ENCODE results near the gene COL13A1. TPM values are rescaled to one million over a fixed set of nuclear protein-coding genes. Genes with fewer than 3 reads are reported as not detected.

The COL13A1 gene
- total RNA-seq (not detected), polyA plus RNA-seq (not detected)

- Histone ChIP-seq H3K27me3 (ENCODE audit: control insufficient read depth, insufficient read depth, low read length) (peaks cover 8% of the 10 kb centered on the region), H3K9me3 (ENCODE audit: control insufficient read depth in 2 of 2, low read length in 2 of 2) (no peaks in the 10 kb centered on the region), H3K36me3 (ENCODE audit: control insufficient read depth, insufficient read depth, low read length) (no peaks in the 10 kb centered on the region), H3K4me1 (ENCODE audit: control insufficient read depth, insufficient read depth, low read length, poor library complexity, severe bottlenecking) (peaks cover 9% of the 10 kb centered on the region), H3K27ac (ENCODE audit: insufficient read depth, low read length, poor library complexity, severe bottlenecking) (no peak within 1 kb of the TSS), H3K4me3 (ENCODE audit: low read depth, low read length) (no peak within 1 kb of the TSS)
- Mint-ChIP-seq H3K9me3 (peaks cover 0 to 7% (median 0%) of the 10 kb centered on the region in 7 donors), H3K4me3 (peak within 1 kb of the TSS in 1 of 4 donors; percentile 68), H3K27me3 (peaks cover 44% of the 10 kb centered on the region), H3K4me1 (peaks cover 0 to 9% (median 7%) of the 10 kb centered on the region in 4 donors), H3K36me3 (no peaks in the 10 kb centered on the region), H3K27ac (no peak within 1 kb of the TSS)
- DNase-seq (no peak), ATAC-seq (ENCODE audit: low read depth in 2 of 2) (no peak)
Observed at GRCh38 chr10:69801434-69802315, at the start of gene COL13A1. Gene COL13A1 (plus strand): TSS chr10:69801906. CDS start chr10:69802424, 518 bp downstream.

- Mint-ChIP-seq H3K27ac (no peak overlapping the region), H3K36me3 (no peaks in the 10 kb centered on the region), H3K27me3 (peaks cover 5% of the 10 kb centered on the region), H3K4me1 (no peaks in the 10 kb centered on the region), H3K4me3 (no peak overlapping the region), H3K9me3 (peaks cover 0 to 3% (median 0%) of the 10 kb centered on the region in 7 donors)
- DNase-seq, result no peak
- peaks cover 1% of the 10 kb centered on the region for H3K27me3 ChIP-seq (ENCODE audit: control insufficient read depth, insufficient read depth, low read length)
- ATAC-seq (ENCODE audit: low read depth in 2 of 2), result no peak
- H3K4me1 ChIP-seq (ENCODE audit: control insufficient read depth, insufficient read depth, low read length, poor library complexity, severe bottlenecking), result no peaks in the 10 kb centered on the region
- no peaks in the 10 kb centered on the region for H3K9me3 ChIP-seq (ENCODE audit: control insufficient read depth in 2 of 2, low read length in 2 of 2)
- no peak overlapping the region for H3K27ac ChIP-seq (ENCODE audit: insufficient read depth, low read length, poor library complexity, severe bottlenecking)
- no peaks in the 10 kb centered on the region for H3K36me3 ChIP-seq (ENCODE audit: control insufficient read depth, insufficient read depth, low read length)
- H3K4me3 ChIP-seq (ENCODE audit: low read depth, low read length), result no peak overlapping the region
Observed at GRCh38 chr10:69752479-69752878, 49.2 kb upstream of the COL13A1 start.

DNA sequence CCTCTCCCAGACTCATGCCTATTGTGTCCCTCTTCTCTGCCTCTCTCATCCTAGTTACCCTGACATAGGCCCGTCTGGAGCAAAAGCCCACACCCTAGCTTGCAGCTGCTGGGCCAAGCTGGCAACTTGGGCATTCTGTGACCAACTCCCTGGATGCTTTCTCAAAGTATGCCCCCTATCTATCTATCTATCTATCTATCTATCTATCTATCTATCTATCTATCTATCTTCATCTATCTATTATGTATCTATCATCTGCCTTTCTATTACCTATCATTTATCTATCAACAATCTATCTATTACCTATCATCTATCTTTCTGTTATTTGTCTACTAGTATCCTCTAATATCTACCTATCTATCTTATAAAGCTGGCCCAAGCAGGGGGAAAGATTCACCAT, 45.4 kb upstream of the COL13A1 start:
- H3K36me3 Mint-ChIP-seq, result no peaks in the 10 kb centered on the region
- H3K4me3 Mint-ChIP-seq, result no peak overlapping the region
- peaks cover 5% of the 10 kb centered on the region for H3K27me3 Mint-ChIP-seq
- no peak overlapping the region for H3K4me3 ChIP-seq (ENCODE audit: low read depth, low read length)
- no peaks in the 10 kb centered on the region for H3K4me1 Mint-ChIP-seq
- no peak for ATAC-seq (ENCODE audit: low read depth in 2 of 2)
- H3K36me3 ChIP-seq (ENCODE audit: control insufficient read depth, insufficient read depth, low read length), result no peaks in the 10 kb centered on the region
- no peaks in the 10 kb centered on the region for H3K9me3 ChIP-seq (ENCODE audit: control insufficient read depth in 2 of 2, low read length in 2 of 2)
- no peaks in the 10 kb centered on the region for H3K4me1 ChIP-seq (ENCODE audit: control insufficient read depth, insufficient read depth, low read length, poor library complexity, severe bottlenecking)
- no peak overlapping the region for H3K27ac Mint-ChIP-seq
- H3K27me3 ChIP-seq (ENCODE audit: control insufficient read depth, insufficient read depth, low read length), result peaks cover 1% of the 10 kb centered on the region
- H3K27ac ChIP-seq (ENCODE audit: insufficient read depth, low read length, poor library complexity, severe bottlenecking), result no peak overlapping the region
- no peak for DNase-seq
- H3K9me3 Mint-ChIP-seq, result peaks cover 0 to under 1% (median 0%) of the 10 kb centered on the region in 7 donors

- H3K9me3 Mint-ChIP-seq, result no peaks in the 10 kb centered on the region
- H3K36me3 ChIP-seq (ENCODE audit: control insufficient read depth, insufficient read depth, low read length), result no peaks in the 10 kb centered on the region
- H3K4me3 ChIP-seq (ENCODE audit: low read depth, low read length), result no peak overlapping the region
- peaks cover 1% of the 10 kb centered on the region for H3K27me3 ChIP-seq (ENCODE audit: control insufficient read depth, insufficient read depth, low read length)
- H3K4me3 Mint-ChIP-seq, result no peak overlapping the region
- no peaks in the 10 kb centered on the region for H3K4me1 Mint-ChIP-seq
- no peak overlapping the region for H3K27ac ChIP-seq (ENCODE audit: insufficient read depth, low read length, poor library complexity, severe bottlenecking)
- no peaks in the 10 kb centered on the region for H3K9me3 ChIP-seq (ENCODE audit: control insufficient read depth in 2 of 2, low read length in 2 of 2)
- no peak overlapping the region for H3K27ac Mint-ChIP-seq
- DNase-seq, result no peak
- no peaks in the 10 kb centered on the region for H3K4me1 ChIP-seq (ENCODE audit: control insufficient read depth, insufficient read depth, low read length, poor library complexity, severe bottlenecking)
- peaks cover 2% of the 10 kb centered on the region for H3K27me3 Mint-ChIP-seq
- H3K36me3 Mint-ChIP-seq, result no peaks in the 10 kb centered on the region
- ATAC-seq (ENCODE audit: low read depth in 2 of 2), result no peak
Observed at GRCh38 chr10:69757206-69757552, 44.5 kb upstream of the COL13A1 start.

GRCh38 chr10:69757553-69758309, 44.0 kb upstream of the COL13A1 start:
- peak overlapping the region in 1 of 3 donors; percentile 39 for H3K27ac Mint-ChIP-seq

DNA sequence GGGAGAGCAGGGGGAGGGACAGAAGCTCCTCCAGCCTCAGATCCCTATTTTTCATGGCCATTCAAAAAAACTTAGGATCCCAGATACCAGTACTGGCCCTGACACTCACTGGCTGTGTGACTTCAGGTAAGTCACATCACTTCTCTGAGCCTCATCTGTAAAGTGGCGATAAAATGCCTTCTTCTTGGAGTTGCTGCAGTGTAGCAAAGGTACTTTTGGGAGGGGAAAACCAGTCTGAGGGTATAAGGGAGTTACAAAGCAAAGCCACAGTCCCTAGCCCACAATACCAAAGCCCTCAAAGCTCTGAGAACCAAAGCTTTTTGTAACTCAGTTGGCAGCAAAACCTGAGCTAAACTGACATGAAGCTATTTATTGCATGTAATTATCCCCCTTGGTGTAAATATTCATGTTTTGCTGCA, 43.4 kb upstream of the COL13A1 start:
- no peaks in the 10 kb centered on the region for H3K4me1 ChIP-seq (ENCODE audit: control insufficient read depth, insufficient read depth, low read length, poor library complexity, severe bottlenecking)
- DNase-seq (no peak), ATAC-seq (ENCODE audit: low read depth in 2 of 2) (no peak)
- H3K27ac ChIP-seq (ENCODE audit: insufficient read depth, low read length, poor library complexity, severe bottlenecking), result no peak overlapping the region
- H3K4me1 Mint-ChIP-seq, result no peaks in the 10 kb centered on the region
- H3K4me3 ChIP-seq (ENCODE audit: low read depth, low read length), result no peak overlapping the region
- H3K27ac Mint-ChIP-seq, result no peak overlapping the region
- no peaks in the 10 kb centered on the region for H3K36me3 ChIP-seq (ENCODE audit: control insufficient read depth, insufficient read depth, low read length)
- H3K27me3 ChIP-seq (ENCODE audit: control insufficient read depth, insufficient read depth, low read length), result peaks cover 1% of the 10 kb centered on the region
- H3K27me3 Mint-ChIP-seq, result no peaks in the 10 kb centered on the region
- H3K4me3 Mint-ChIP-seq, result no peak overlapping the region
- no peaks in the 10 kb centered on the region for H3K9me3 Mint-ChIP-seq
- no peaks in the 10 kb centered on the region for H3K36me3 Mint-ChIP-seq
- H3K9me3 ChIP-seq (ENCODE audit: control insufficient read depth in 2 of 2, low read length in 2 of 2), result no peaks in the 10 kb centered on the region

More at GRCh38 chr10:69757553-69758309, 44.0 kb upstream of the COL13A1 start:
- Histone ChIP-seq H3K27ac (ENCODE audit: insufficient read depth, low read length, poor library complexity, severe bottlenecking) (no peak overlapping the region), H3K4me1 (ENCODE audit: control insufficient read depth, insufficient read depth, low read length, poor library complexity, severe bottlenecking) (no peaks in the 10 kb centered on the region), H3K27me3 (ENCODE audit: control insufficient read depth, insufficient read depth, low read length) (peaks cover 1% of the 10 kb centered on the region), H3K36me3 (ENCODE audit: control insufficient read depth, insufficient read depth, low read length) (no peaks in the 10 kb centered on the region), H3K9me3 (ENCODE audit: control insufficient read depth in 2 of 2, low read length in 2 of 2) (no peaks in the 10 kb centered on the region), H3K4me3 (ENCODE audit: low read depth, low read length) (no peak overlapping the region)
- H3K27me3 Mint-ChIP-seq, result no peaks in the 10 kb centered on the region
- no peak for DNase-seq
- no peak for ATAC-seq (ENCODE audit: low read depth in 2 of 2)
- H3K4me1 Mint-ChIP-seq, result no peaks in the 10 kb centered on the region
- H3K4me3 Mint-ChIP-seq, result no peak overlapping the region
- no peaks in the 10 kb centered on the region for H3K36me3 Mint-ChIP-seq
- no peaks in the 10 kb centered on the region for H3K9me3 Mint-ChIP-seq

DNA sequence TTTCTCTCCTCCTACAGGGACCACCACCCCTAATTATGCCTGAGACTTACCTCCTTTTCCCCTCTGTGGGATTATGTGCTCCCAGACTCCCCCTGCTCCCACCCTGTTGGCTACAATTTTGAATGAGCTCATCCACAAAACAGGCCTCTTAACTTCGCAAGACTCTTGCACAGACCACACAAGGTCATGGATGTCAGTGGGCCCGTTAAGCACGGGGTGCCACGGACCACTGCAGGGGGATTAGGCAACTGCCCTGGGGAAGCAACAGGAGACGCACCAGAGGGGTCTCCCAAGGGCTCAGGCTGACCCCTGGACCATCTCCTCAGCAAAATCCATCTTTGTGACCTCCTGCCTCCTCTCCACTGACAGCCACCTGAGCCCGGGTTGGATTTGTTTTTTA, 42.1 kb upstream of the COL13A1 start:
- Mint-ChIP-seq H3K4me1 (no peaks in the 10 kb centered on the region), H3K27ac (no peak overlapping the region), H3K36me3 (no peaks in the 10 kb centered on the region), H3K4me3 (no peak overlapping the region), H3K9me3 (no peaks in the 10 kb centered on the region), H3K27me3 (peaks cover 2% of the 10 kb centered on the region)
- Histone ChIP-seq H3K27me3 (ENCODE audit: control insufficient read depth, insufficient read depth, low read length) (no peaks in the 10 kb centered on the region), H3K9me3 (ENCODE audit: control insufficient read depth in 2 of 2, low read length in 2 of 2) (no peaks in the 10 kb centered on the region), H3K36me3 (ENCODE audit: control insufficient read depth, insufficient read depth, low read length) (no peaks in the 10 kb centered on the region), H3K4me1 (ENCODE audit: control insufficient read depth, insufficient read depth, low read length, poor library complexity, severe bottlenecking) (no peaks in the 10 kb centered on the region), H3K4me3 (ENCODE audit: low read depth, low read length) (no peak overlapping the region), H3K27ac (ENCODE audit: insufficient read depth, low read length, poor library complexity, severe bottlenecking) (no peak overlapping the region)
- ATAC-seq (ENCODE audit: low read depth in 2 of 2) (no peak), DNase-seq (no peak)

Measured in CD4-positive, CD25-positive, alpha-beta regulatory T cell (primary cell).